SJSA1 (cell line): Measurements from ENCODE around the gene CCDC47. TPM values are rescaled to one million over a fixed set of nuclear protein-coding genes. Genes with fewer than 3 reads are reported as not detected.
A peak's percentile ranks its signal among the peaks of the same experiment; 100 is the strongest.

Experiments
- DNase-seq, 2 experiments: peaks; one replicate each; pipeline ENCODE4 v3.0.0-alpha.2; 2015 to 2020; ENCODE audit warnings: low spot score in 2 of 2, low read depth in 1 of 2
- H3K27ac ChIP-seq: fragments of 250-450 bp; sonication (Bioruptor Pico); 2 replicates; pipeline ENCODE4 v1.5.1; 2020; ENCODE audit warnings: mild to moderate bottlenecking, moderate library complexity
- H3K27me3 ChIP-seq: fragments of 250-450 bp; sonication (Bioruptor Pico); replicated peaks from 2 replicates; pipeline ENCODE4 v1.5.1; 2020; ENCODE audit warnings: mild to moderate bottlenecking, moderate library complexity
- H3K36me3 ChIP-seq: fragments of 250-450 bp; sonication (Bioruptor Pico); 2 replicates; pipeline ENCODE4 v1.5.1; 2020; ENCODE audit warnings: mild to moderate bottlenecking
- H3K4me1 ChIP-seq: fragments of 250-450 bp; sonication (Bioruptor Pico); replicated peaks from 2 replicates; pipeline ENCODE4 v1.6.1; 2021; ENCODE audit warnings: mild to moderate bottlenecking
- H3K4me3 ChIP-seq: fragments of 250-450 bp; sonication (Bioruptor Pico); 2 replicates; pipeline ENCODE4 v1.5.1; 2020; ENCODE audit warnings: mild to moderate bottlenecking
- H3K9me3 ChIP-seq: fragments of 250-450 bp; sonication (Bioruptor Pico); replicated peaks from 2 replicates; pipeline ENCODE4 v1.5.1; 2020; ENCODE audit warnings: mild to moderate bottlenecking
- total RNA-seq: library from RNA; depleted of rRNA; stranded (reverse); fragments of >200 nt; shearing (Covaris generic); gene quantifications from 2 replicates; pipeline ENCODE4 v1.2.3, GENCODE V29; 2014

The CCDC47 gene
- total RNA-seq, 1 experiment from 2014 or later: 106 TPM

- DNase-seq: peak in 1 of 2 experiments; percentile 77
- H3K9me3 ChIP-seq: no peaks in the 10 kb centered on the region
- H3K27ac ChIP-seq: peak within 1 kb of the TSS; percentile 97
- peak within 1 kb of the TSS; percentile 79 for H3K4me3 ChIP-seq
- peaks cover 58% of the 10 kb centered on the region for H3K36me3 ChIP-seq
- peaks cover 13% of the 10 kb centered on the region for H3K4me1 ChIP-seq
- H3K27me3 ChIP-seq: no peaks in the 10 kb centered on the region
Measured at GRCh38 chr17:63774141-63774968, 958 bp upstream of the CCDC47 start, which contains the start of gene DDX42. TSS of gene DDX42 (plus strand) at chr17:63774170. CDS start at chr17:63787050, 12,880 bp downstream.

- Histone ChIP-seq H3K4me3 (peak overlapping the region; percentile 79), H3K36me3 (peaks cover 52% of the 10 kb centered on the region), H3K9me3 (no peaks in the 10 kb centered on the region), H3K4me1 (peaks cover 13% of the 10 kb centered on the region), H3K27ac (peak overlapping the region; percentile 97), H3K27me3 (no peaks in the 10 kb centered on the region)
- no peak for DNase-seq
Measured at GRCh38 chr17:63772801-63773271, 561 bp downstream of the CCDC47 start.

DNA sequence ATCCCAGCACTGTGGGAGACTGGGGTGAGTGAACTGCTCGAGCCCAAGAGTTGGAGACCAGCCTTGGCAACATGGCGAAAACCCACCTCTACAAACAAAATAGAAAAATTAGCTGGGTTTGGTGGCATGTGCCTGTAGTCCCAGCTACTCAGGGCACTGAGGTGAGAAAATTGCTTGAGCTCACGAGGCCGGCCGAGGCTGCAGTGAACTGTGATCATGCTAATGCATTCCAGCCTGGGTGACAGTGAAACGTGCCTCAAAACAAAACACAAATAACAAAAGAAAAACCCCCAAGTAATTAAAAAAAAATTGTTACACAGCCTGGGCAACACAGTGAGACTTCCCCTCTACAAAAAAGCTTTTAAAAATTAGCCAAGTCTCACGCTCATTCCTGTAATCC, 5.0 kb downstream of the CCDC47 start:
- Histone ChIP-seq H3K4me3 (no peak overlapping the region), H3K36me3 (peaks cover 46% of the 10 kb centered on the region)
- no peak for DNase-seq

GRCh38 chr17:63766754-63767153, 6.6 kb downstream of the CCDC47 start:
- H3K4me1 ChIP-seq: no peaks in the 10 kb centered on the region
- no peak overlapping the region for H3K27ac ChIP-seq
- DNase-seq: no peak
- H3K27me3 ChIP-seq: no peaks in the 10 kb centered on the region
- no peak overlapping the region for H3K4me3 ChIP-seq
- H3K9me3 ChIP-seq: no peaks in the 10 kb centered on the region
- peaks cover 60% of the 10 kb centered on the region for H3K36me3 ChIP-seq

More for the DNA sequence above, 5.0 kb downstream of the CCDC47 start:
- Histone ChIP-seq H3K4me1 (peaks cover 4% of the 10 kb centered on the region), H3K27ac (no peak overlapping the region), H3K9me3 (no peaks in the 10 kb centered on the region), H3K27me3 (no peaks in the 10 kb centered on the region)

- no peak overlapping the region for H3K27ac ChIP-seq
- H3K9me3 ChIP-seq: no peaks in the 10 kb centered on the region
- peaks cover 68% of the 10 kb centered on the region for H3K36me3 ChIP-seq
- no peaks in the 10 kb centered on the region for H3K27me3 ChIP-seq
- no peak overlapping the region for H3K4me3 ChIP-seq
- no peaks in the 10 kb centered on the region for H3K4me1 ChIP-seq
- no peak for DNase-seq
Measured at GRCh38 chr17:63764716-63765115, 8.7 kb downstream of the CCDC47 start.

- no peaks in the 10 kb centered on the region for H3K27me3 ChIP-seq
- H3K27ac ChIP-seq: no peak overlapping the region
- peaks cover 65% of the 10 kb centered on the region for H3K36me3 ChIP-seq
- no peaks in the 10 kb centered on the region for H3K9me3 ChIP-seq
- H3K4me1 ChIP-seq: no peaks in the 10 kb centered on the region
- H3K4me3 ChIP-seq: no peak overlapping the region
- DNase-seq: no peak
Measured at GRCh38 chr17:63762161-63763078, 11.0 kb downstream of the CCDC47 start.

GRCh38 chr17:63760771-63761539, 12.4 kb downstream of the CCDC47 start:
- H3K36me3 ChIP-seq: peaks cover 77% of the 10 kb centered on the region
- no peak overlapping the region for H3K27ac ChIP-seq
- no peak overlapping the region for H3K4me3 ChIP-seq
- no peaks in the 10 kb centered on the region for H3K9me3 ChIP-seq
- no peaks in the 10 kb centered on the region for H3K4me1 ChIP-seq
- H3K27me3 ChIP-seq: no peaks in the 10 kb centered on the region
- no peak for DNase-seq

- Histone ChIP-seq H3K27ac (no peak overlapping the region), H3K36me3 (peaks cover 76% of the 10 kb centered on the region), H3K4me1 (no peaks in the 10 kb centered on the region)
Measured at GRCh38 chr17:63758428-63758827, 15.0 kb downstream of the CCDC47 start.

DNA sequence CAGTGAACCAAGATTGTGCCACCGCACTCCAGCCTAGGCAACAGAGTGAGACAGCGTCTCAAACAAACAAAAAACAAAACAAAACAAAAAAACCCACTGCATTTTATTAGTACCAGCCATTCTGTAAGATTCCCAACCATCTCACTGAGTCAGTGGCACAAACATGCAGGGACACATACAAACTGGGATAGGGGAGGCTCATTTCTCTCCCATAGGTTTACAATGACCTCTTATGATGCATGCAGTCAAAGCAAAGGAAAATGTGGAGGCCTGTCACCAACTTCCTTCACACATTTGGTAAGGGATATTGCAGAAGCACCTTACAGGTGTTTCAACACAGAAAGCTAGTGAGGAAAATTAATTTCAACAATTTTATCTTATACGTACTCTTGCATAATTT, 19.4 kb downstream of the CCDC47 start:
- H3K9me3 ChIP-seq: no peaks in the 10 kb centered on the region
- H3K27me3 ChIP-seq: no peaks in the 10 kb centered on the region
- no peak overlapping the region for H3K27ac ChIP-seq
- no peak for DNase-seq
- no peak overlapping the region for H3K4me3 ChIP-seq
- H3K4me1 ChIP-seq: no peaks in the 10 kb centered on the region
- peaks cover 85% of the 10 kb centered on the region for H3K36me3 ChIP-seq

More at GRCh38 chr17:63758428-63758827, 15.0 kb downstream of the CCDC47 start:
- H3K4me3 ChIP-seq: no peak overlapping the region
- no peak for DNase-seq
- H3K9me3 ChIP-seq: no peaks in the 10 kb centered on the region
- H3K27me3 ChIP-seq: no peaks in the 10 kb centered on the region

DNA sequence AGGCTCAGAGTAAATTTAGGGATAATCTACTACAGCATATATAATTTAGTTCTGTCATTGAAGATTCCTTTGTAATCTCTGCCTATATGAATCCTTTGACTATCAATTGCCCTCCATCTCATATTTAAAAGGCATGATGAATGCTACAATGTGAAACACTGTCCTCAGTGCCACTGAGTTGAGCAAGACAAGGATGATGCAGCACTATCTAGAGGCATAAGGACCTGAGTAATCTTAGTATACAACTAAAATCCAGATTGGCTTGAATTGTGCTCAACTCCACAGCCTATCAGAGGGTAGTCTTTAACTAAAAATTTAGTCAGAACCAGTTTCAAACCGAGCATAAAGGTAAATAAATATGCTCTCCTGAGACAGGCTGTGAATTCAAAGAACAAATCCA, 20.2 kb downstream of the CCDC47 start:
- Histone ChIP-seq H3K27ac (no peak overlapping the region), H3K9me3 (no peaks in the 10 kb centered on the region), H3K27me3 (no peaks in the 10 kb centered on the region), H3K4me3 (no peak overlapping the region), H3K36me3 (peaks cover 92% of the 10 kb centered on the region), H3K4me1 (no peaks in the 10 kb centered on the region)
- no peak for DNase-seq

DNA sequence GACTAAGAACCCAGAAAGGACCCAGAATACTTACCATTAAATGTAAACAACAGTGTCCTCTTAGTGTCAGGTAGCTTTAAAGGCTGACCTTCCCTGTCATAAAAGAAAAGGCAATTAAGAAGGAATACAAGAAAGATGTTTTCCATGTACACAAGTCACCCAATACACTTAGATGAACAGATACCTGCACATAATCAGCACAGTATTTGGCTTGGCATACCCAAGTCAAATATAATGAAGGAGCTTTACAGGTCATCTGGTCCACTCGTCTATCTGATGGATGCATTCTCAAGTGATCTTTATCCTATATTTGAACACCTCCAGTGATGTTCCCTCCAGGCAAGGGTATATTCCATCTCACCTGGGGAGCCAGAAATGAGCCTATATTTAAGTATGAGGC, 20.7 kb downstream of the CCDC47 start:
- no peak for DNase-seq
- Histone ChIP-seq H3K4me1 (no peaks in the 10 kb centered on the region), H3K36me3 (peaks cover 91% of the 10 kb centered on the region)

GRCh38 chr17:63751806-63752205, 21.6 kb downstream of the CCDC47 start:
- peaks cover 93% of the 10 kb centered on the region for H3K36me3 ChIP-seq

More for the DNA sequence above, 20.7 kb downstream of the CCDC47 start:
- H3K27me3 ChIP-seq: no peaks in the 10 kb centered on the region
- H3K4me3 ChIP-seq: no peak overlapping the region
- H3K9me3 ChIP-seq: no peaks in the 10 kb centered on the region
- no peak overlapping the region for H3K27ac ChIP-seq

More at GRCh38 chr17:63751806-63752205, 21.6 kb downstream of the CCDC47 start:
- Histone ChIP-seq H3K4me1 (no peaks in the 10 kb centered on the region), H3K27me3 (no peaks in the 10 kb centered on the region), H3K9me3 (no peaks in the 10 kb centered on the region), H3K4me3 (no peak overlapping the region), H3K27ac (no peak overlapping the region)
- no peak for DNase-seq
